GM21619 (cell line): ENCODE results near the gene RRAS.
"Not testable (repeated sequence)": the region's sequence is repeated elsewhere in the genome, so short reads cannot be mapped to it uniquely, and the experiment has no call there.

Experiments
- ATAC-seq: cut with Tn5 transposase; IDR thresholded peaks from one replicate; pipeline ENCODE4 v1.9.1; 2021; ENCODE audit not compliant: unreplicated experiment

Gene RRAS

GRCh38 chr19:49632576-49632975 is 7.4 kb downstream of the RRAS start:
- ATAC-seq, result no peak

- no peak for ATAC-seq
These were observed 8.2 kb downstream of the RRAS start for GRCh38 chr19:49631610-49632192.

GRCh38 chr19:49631014-49631588 is 8.8 kb downstream of the RRAS start:
- no peak for ATAC-seq

- no peak for ATAC-seq
These were observed 10.3 kb downstream of the RRAS start for GRCh38 chr19:49629659-49630058.

- ATAC-seq, result no peak
These were observed 13.7 kb downstream of the RRAS start for GRCh38 chr19:49626226-49626625.

- no peak for ATAC-seq
These were observed 14.7 kb downstream of the RRAS start for GRCh38 chr19:49624967-49625910.

- ATAC-seq, result not testable (repeated sequence)
These were observed 22.1 kb downstream of the RRAS start for GRCh38 chr19:49617860-49618259.

- ATAC-seq, result no peak
These were observed 23.0 kb downstream of the RRAS start for GRCh38 chr19:49616945-49617344.

- no peak for ATAC-seq
These were observed 23.4 kb downstream of the RRAS start for GRCh38 chr19:49616532-49616931.

- ATAC-seq, result no peak
These were observed 24.1 kb downstream of the RRAS start for GRCh38 chr19:49615861-49616260.

- no peak for ATAC-seq
These were observed 25.7 kb downstream of the RRAS start for GRCh38 chr19:49614096-49614833.

- no peak for ATAC-seq
These were observed 26.6 kb downstream of the RRAS start for GRCh38 chr19:49613374-49613773.

- ATAC-seq, result no peak
These were observed 30.3 kb downstream of the RRAS start for GRCh38 chr19:49609499-49610092.

GRCh38 chr19:49605605-49606004 is 34.3 kb downstream of the RRAS start:
- no peak for ATAC-seq

- no peak for ATAC-seq
These were observed 37.1 kb downstream of the RRAS start for GRCh38 chr19:49602806-49603205.

- no peak for ATAC-seq
These were observed 38.4 kb downstream of the RRAS start for GRCh38 chr19:49601482-49602038.

GRCh38 chr19:49599378-49600295 is 40.3 kb downstream of the RRAS start:
- no peak for ATAC-seq

GRCh38 chr19:49597703-49597974 is 42.3 kb downstream of the RRAS start:
- no peak for ATAC-seq

- ATAC-seq, result no peak
These were observed 42.8 kb downstream of the RRAS start for GRCh38 chr19:49596954-49597702.
